ENCODE measurements around the gene LTBP1.

Gene LTBP1

DNA sequence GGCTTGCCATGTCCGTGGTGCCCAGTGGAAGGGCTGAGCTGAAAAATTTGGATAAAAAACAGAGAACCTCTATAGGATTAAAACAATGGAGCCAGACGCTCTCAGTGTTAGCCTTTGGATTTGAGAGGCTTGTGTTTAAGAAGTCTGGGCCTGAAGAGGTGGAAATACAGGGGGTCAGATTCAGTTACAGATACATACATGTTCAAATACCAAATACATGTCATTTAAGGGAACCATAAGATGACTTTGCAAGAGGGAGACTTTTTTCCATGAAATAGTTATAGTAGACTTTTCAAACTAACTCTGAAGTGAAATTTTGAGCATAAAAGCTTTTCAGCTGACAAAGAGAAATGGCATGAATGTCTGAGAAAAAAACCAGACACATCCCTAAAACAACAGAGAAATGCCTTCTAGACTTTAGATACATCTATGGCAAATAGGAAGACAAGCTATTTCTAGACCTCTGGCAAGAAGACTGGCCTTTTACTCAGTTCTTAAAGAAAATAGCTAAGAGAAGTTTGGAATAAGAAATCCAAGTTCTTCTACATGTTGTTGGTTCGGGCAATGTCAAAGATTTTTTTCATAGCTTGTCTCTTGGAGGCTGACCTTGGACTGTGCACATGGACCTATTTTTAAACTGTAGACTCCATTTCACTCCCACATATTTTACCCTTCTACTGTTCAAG, 112.9 kb downstream of the LTBP1 start:
- no peak for DNase-seq (ENCODE audit: extremely low read depth, low read depth)
- TF ChIP-seq, protein P1, sequence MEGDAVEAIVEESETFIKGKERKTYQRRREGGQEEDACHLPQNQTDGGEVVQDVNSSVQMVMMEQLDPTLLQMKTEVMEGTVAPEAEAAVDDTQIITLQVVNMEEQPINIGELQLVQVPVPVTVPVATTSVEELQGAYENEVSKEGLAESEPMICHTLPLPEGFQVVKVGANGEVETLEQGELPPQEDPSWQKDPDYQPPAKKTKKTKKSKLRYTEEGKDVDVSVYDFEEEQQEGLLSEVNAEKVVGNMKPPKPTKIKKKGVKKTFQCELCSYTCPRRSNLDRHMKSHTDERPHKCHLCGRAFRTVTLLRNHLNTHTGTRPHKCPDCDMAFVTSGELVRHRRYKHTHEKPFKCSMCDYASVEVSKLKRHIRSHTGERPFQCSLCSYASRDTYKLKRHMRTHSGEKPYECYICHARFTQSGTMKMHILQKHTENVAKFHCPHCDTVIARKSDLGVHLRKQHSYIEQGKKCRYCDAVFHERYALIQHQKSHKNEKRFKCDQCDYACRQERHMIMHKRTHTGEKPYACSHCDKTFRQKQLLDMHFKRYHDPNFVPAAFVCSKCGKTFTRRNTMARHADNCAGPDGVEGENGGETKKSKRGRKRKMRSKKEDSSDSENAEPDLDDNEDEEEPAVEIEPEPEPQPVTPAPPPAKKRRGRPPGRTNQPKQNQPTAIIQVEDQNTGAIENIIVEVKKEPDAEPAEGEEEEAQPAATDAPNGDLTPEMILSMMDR (IDR thresholded peaks at IDR 0.05; ENCODE audit: low read depth, low read length), result no peak

DNA sequence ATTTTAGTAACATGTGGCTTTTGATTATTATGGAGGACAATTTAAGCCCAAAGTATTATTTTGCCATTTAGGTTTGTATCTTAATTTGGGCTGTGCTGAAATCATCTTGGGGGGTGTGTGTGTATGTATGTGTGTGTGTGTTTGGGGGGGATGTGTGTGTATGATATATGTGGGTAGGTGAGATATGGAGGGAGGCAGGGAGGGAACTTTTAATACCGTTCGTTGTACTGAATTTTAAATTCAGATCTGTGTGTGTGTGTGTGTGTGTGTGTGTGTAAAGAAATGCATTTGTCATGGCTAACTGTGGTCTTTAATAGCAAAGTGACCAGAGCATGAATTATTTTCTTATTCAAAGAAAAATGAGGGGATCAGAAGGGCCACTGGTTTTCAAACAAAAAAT, 113.7 kb downstream of the LTBP1 start:
- DNase-seq (ENCODE audit: extremely low read depth, low read depth), result no peak
- TF ChIP-seq, protein P1 (IDR thresholded peaks at IDR 0.05; ENCODE audit: low read depth, low read length), result no peak

DNA sequence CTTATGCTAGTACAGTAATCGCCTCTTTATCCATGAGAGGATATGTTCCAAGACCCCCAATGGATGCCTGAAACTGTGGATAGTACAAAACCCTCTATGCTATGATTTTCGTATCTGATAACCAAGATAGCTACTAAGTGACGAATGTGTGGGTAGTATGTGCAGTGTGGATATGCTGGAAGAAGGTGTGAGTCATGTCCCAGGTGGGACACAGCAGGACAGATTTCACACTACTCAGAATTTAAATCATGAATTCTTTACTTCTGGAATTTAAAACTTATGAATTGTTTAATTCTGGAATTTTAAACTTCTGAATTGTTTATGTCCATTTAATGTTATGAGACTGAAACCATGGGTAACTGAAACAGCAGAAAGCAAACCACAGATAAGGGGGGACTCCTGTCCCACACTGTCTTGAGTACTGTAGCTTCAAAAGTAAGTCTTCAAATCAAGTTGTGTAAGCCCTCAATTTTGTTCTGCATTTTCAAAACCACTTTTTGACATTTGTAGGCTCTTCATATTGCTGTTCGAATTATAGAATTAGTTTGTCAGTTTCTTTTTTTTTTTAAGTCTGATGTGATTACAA, 116.0 kb downstream of the LTBP1 start:
- no peak for DNase-seq (ENCODE audit: extremely low read depth, low read depth)
- TF ChIP-seq, protein P1 (IDR thresholded peaks at IDR 0.05; ENCODE audit: low read depth, low read length), result no peak

DNA sequence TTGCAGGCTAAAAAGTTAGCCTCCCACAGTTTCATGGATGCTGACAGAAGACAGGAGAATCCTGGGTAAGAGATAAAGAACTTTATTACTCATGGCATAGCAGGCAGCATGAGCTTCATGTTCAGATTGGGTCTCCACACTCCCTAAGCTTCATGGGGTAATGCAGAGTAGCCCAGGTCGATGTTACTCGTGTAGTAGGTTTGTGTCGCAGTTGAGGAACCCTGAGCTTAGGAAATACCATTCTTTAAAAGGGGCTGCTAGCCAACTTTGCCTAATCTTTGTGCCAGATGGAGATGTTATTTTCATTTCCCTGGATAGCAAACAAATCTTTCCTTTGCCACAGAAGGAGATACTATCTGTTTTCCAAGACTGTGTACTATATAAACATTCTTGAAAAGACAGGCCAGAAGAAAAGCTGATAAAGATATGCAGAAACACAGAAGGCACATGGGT, 117.6 kb downstream of the LTBP1 start:
- TF ChIP-seq, protein P1 (IDR thresholded peaks at IDR 0.05; ENCODE audit: low read depth, low read length), result no peak
- no peak for DNase-seq (ENCODE audit: extremely low read depth, low read depth)

GRCh38 chr2:33067598-33067997, 120.8 kb downstream of the LTBP1 start:
- TF ChIP-seq, protein P1 (IDR thresholded peaks at IDR 0.05; ENCODE audit: low read depth, low read length), result no peak
- DNase-seq (ENCODE audit: extremely low read depth, low read depth), result no peak

- no peak for DNase-seq (ENCODE audit: extremely low read depth, low read depth)
- TF ChIP-seq, protein P1 (IDR thresholded peaks at IDR 0.05; ENCODE audit: low read depth, low read length), result no peak
These were observed 121.5 kb downstream of the LTBP1 start for GRCh38 chr2:33068261-33068660.

GRCh38 chr2:33069894-33070651, 123.3 kb downstream of the LTBP1 start:
- TF ChIP-seq, protein P1 (IDR thresholded peaks at IDR 0.05; ENCODE audit: low read depth, low read length), result no peak
- peak; percentile 86 for DNase-seq (ENCODE audit: extremely low read depth, low read depth)
